GM21447 (cell line): ENCODE results near the gene MAST2.

Experiments used
- ATAC-seq: cut with Tn5 transposase; IDR thresholded peaks from one replicate; pipeline ENCODE4 v1.9.1; 2021; ENCODE audit not compliant: unreplicated experiment

Gene MAST2

GRCh38 chr1:45974541-45975269 lies 171.3 kb downstream of the MAST2 start:
- no peak for ATAC-seq

DNA sequence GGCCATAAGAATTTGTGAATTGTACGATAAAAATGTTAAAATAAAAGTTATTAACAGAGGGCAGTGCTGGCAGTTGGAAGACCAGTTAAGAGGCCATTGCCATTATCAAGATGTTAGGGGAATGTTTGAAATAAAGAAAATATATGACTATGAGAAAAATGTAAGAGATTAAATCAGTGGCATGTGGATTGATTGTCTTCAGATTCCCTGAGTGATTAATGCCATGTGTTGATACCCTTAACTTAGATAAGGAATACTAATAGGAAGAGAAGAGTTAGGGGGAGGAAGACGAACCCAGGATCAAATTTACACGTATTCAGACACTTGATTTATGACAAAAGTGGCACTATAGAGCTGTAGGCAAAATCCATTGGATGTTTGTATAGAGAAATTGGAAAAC lies 173.2 kb downstream of the MAST2 start:
- no peak for ATAC-seq

GRCh38 chr1:45979074-45979777 lies 175.8 kb downstream of the MAST2 start:
- no peak for ATAC-seq

DNA sequence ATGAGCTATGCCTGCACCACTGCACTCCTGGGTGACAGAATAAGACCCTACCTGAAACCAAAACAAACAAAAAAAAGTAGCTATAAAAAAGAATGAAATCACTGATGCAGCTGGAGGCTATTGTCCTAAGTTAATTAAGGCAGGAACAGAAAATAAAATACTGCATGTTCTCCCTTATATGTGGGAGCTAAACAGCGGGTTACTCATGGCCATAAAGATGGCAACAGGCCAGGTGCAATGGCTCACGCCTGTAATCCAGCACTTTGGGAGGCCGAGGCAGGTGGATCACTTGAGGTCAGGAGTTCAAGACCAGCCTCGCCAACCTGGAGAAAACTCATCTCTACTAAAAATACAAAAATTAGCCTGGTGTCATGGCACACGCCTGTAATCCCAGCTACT lies 176.4 kb downstream of the MAST2 start:
- ATAC-seq = no peak

DNA sequence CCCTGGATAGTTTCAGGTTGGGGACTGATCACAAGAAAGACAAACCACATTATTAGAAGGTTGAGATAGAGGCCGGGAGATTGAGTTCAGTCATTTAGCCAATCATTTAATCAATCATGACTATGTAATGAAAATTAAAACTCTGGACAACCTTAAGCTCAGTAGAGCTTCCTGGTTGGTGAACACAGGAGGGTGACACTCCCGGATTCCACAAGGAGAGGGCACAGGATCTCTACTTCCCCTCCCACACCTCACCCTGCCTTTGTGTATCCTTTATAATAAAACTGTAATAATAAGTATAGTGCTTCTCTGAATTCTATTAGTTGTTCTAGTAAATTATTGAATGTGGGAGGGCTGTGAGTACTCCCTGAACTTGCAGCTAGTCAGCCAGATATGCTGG lies 178.9 kb downstream of the MAST2 start:
- no peak for ATAC-seq

DNA sequence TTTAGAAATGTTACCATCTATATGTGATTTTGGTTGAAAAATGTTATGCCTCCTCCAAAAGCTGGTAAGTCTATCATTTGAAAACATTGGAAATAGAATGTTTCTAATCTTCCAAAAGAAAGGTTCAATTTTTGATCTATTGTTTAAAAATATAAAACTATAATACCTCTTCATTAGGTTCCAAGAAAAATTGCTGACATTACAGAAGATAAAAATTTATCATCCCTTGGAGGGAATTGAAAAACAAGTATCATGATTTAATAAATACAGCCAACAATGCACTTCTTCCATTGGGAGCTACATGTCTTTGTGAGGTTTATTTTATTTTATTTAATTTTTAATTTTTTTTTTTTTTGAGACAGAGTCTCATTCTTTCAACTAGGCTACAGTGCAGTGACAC lies 180.6 kb downstream of the MAST2 start:
- no peak for ATAC-seq

- ATAC-seq = no peak
Measured at GRCh38 chr1:45987204-45987603, 183.8 kb downstream of the MAST2 start.

GRCh38 chr1:45989249-45989648 lies 185.8 kb downstream of the MAST2 start:
- ATAC-seq = no peak

DNA sequence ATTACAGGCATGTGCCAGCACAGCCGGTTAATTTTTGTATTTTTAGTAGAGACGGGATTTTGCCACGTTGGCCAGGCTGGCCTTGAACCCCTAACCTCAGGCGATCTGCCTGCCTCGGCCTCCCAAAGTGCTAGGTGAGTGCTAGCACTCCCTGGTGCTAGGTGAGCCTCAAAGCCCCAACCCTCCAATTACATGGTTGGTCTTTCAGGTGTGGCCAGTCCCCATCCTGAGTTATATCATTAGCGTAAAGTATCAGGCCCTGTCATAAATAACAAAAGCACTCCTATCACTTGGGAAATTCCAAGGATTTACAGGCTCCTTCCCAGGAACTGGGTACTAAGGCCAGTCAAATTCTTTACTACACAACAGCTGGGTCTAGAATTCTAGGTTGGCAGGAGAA lies 191.0 kb downstream of the MAST2 start:
- no peak for ATAC-seq

- no peak for ATAC-seq
Measured at GRCh38 chr1:45995298-45995697, 191.9 kb downstream of the MAST2 start.

GRCh38 chr1:45998020-45998617 lies 194.7 kb downstream of the MAST2 start:
- ATAC-seq = no peak

DNA sequence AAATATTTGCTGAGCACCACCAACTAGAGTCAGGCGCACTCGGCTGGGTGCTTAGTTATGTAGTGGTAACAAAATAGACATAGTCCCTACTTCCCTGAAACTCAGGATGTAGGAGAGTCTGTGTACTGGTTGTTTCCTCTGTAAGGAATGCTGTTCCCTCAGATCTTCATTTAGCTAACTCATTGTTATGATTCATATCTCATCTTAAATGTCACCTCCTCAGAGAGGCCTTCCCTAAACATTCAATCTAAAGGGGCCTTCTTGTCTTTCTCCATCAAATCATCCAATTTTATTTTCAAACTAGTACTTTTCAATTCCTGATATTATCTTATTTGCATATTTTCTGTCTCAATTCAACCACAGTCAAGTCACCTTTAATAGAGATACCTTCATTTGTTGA lies 196.1 kb downstream of the MAST2 start:
- ATAC-seq = no peak

DNA sequence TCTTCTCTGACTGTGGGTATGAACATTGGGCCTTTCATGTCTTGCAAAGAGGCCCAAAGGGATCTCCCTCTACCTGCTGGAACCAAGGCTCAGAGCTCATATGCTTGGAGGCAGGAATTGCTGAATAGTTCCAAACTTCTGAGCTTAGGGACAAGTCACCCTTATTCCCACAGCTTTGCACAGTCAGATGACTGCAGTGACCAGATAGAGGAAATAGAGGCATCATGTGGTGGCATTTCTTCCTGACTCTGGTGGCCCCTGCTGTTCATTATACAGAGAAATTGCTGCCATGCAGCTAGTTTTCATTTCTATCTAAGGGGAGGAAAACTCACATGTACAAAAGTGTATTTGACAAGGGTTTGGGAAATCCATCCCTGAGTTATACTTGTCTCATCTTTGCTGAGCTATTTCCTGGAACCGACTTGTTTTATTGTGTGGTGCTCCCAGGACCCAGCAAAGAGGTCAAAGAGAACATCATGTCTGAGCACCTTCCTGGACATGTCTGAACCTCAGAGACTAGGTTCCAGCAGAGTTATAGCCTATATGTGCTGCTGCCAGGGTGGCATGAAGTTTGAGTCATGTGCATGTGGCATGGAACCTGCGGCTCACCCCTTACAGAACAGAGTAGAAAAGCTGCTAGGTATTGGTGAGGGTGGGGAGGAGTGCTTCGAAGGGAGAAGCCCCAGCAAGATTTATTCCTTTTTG lies 197.8 kb downstream of the MAST2 start:
- no peak for ATAC-seq

DNA sequence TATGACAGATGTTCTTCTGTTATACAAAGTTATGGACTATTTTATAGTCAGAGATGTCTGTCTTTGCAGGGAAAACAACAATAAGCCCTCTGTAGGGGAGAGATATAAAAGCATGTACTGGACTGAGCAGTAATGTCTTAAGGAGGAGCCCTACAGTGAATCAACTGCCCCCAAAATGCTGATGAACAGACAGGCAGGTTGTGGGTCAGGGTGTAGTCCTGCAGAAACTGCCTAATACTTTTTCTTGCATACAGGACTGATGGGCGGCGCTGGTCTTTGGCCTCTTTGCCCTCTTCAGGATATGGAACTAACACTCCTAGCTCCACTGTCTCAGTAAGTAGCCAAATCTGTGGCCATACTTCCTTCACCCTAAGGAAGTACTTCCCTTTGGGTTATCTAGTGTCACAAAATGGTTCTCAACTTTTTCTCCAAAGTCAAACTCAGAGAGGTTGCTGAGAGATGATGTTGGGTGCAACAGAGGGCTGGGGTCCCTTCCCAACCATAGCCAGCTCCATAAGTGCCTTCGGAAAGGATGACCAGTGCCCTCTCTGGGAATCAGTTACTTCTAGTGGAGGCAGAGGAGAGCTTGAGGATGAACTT lies 199.2 kb downstream of the MAST2 start:
- ATAC-seq = no peak

- no peak for ATAC-seq
Measured at GRCh38 chr1:46003315-46003714, 199.9 kb downstream of the MAST2 start.

GRCh38 chr1:46004492-46004891 lies 201.1 kb downstream of the MAST2 start:
- no peak for ATAC-seq

DNA sequence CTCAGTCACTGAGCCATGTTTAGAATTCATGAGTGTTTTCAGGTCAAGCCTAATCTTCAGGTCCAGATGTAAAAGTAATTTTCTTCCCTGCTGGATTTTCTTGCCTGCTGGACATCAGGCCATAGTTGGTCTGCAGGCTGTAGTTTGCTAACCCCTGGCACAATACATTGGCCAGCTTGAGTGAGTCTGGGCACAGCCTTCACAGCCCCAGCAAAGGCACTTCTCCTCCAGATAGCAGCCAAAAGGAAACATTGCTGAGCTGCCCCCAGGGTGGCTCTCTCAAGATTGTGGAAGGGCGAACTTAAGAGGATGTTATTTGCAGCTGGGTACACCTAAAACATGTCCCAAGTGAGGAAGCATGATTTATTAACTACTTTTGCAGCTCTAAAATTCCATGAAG lies 202.2 kb downstream of the MAST2 start:
- ATAC-seq = no peak

GRCh38 chr1:46008585-46008984 lies 205.2 kb downstream of the MAST2 start:
- no peak for ATAC-seq

DNA sequence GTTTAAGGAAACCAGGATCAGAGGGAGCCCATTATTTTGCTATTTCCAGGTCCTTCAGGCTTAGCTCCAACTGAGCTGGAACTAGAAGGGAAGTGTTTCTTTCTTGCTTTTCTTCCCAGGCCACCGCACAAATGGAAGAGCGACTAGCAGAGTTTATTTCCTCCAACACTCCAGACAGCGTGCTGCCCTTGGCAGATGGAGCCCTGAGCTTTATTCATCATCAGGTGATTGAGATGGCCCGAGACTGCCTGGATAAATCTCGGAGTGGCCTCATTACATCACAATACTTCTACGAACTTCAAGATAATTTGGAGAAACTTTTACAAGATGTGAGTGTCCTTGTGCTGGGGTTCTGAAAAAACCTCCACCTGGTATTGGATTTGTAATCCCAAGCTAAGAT lies 207.2 kb downstream of the MAST2 start:
- no peak for ATAC-seq

- ATAC-seq = no peak
Measured at GRCh38 chr1:46011121-46011695, 207.8 kb downstream of the MAST2 start.

- no peak for ATAC-seq
Measured at GRCh38 chr1:46012236-46012635, 208.8 kb downstream of the MAST2 start.
